GM23248 (cell line): Measurements from ENCODE around the gene DMTF1.

Experiments
- EZH2 ChIP-seq: fragments of 200-600 bp; sonication (generic); IDR thresholded peaks from 2 replicates; pipeline ENCODE4 v1.6.1; 2018; ENCODE audit warnings: antibody characterized with exemption, mild to moderate bottlenecking; ENCODE audit not compliant: insufficient read depth, poor library complexity, severe bottlenecking
- EZH2phosphoT487 ChIP-seq: fragments of 200-600 bp; sonication (generic); IDR thresholded peaks from 2 replicates; pipeline ENCODE4 v1.6.1; 2018; ENCODE audit warnings: antibody characterized with exemption, moderate library complexity, mild to moderate bottlenecking, low read depth; ENCODE audit not compliant: insufficient read depth

GRCh38 chr7:87110778-87111177 is 41.5 kb upstream of the DMTF1 start:
- TF ChIP-seq EZH2 (no peak), EZH2phosphoT487 (no peak)
